Ecto neural progenitor cell (in vitro differentiated cells): Measurements from ENCODE around the gene A3GALT2.
"Not testable (repeated sequence)": the region's sequence is repeated elsewhere in the genome, so short reads cannot be mapped to it uniquely, and the experiment has no call there.

Experiments used
- DNase-seq: peaks from one replicate; pipeline ENCODE4 v3.0.0-alpha.2; 2018; ENCODE audit warnings: low spot score

A3GALT2 gene

DNA sequence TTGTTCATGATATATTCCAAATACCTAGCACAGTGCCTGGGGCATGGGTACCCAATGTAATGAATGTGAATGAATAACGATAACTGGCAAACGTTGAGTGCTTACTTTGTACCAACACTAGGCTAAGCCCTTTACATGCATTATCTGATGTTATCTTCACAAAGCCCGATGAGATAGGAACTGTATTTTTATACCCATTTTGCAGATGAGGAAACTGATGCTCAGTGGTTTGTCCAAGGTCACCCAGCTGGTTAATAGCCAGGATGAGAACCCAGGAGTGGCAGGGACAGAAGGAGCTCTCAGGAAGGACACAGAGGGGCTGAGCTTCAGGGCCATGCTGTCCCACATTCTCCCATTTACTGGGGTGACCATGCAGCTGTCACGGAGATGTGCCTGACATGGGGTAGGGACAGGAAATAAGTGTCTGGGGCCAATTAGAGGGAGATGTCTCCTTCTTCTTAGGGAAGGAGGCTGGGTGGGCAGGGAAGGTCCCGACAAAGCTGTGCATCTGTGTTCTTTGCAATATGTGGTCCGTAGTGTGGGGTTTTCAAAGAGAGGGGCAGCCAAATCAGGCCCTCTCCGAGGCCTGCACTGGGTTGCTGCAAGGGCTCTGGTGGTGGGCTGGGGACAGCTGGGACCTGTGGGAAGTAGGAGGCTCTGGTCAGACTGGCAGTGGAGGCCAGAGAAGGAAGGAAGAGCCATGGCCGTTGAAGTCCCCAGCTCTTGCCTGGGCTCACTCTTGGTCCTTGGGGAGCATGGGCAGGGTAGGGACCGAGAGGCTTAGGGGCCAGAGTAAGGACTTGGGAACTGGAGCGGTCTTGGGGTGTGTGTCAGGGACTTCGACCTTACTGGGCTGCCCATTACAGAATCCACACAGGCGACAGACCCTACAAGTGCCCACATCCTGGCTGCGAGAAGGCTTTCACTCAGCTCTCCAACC, 26.6 kb downstream of the A3GALT2 start:
- DNase-seq, result no peak

DNA sequence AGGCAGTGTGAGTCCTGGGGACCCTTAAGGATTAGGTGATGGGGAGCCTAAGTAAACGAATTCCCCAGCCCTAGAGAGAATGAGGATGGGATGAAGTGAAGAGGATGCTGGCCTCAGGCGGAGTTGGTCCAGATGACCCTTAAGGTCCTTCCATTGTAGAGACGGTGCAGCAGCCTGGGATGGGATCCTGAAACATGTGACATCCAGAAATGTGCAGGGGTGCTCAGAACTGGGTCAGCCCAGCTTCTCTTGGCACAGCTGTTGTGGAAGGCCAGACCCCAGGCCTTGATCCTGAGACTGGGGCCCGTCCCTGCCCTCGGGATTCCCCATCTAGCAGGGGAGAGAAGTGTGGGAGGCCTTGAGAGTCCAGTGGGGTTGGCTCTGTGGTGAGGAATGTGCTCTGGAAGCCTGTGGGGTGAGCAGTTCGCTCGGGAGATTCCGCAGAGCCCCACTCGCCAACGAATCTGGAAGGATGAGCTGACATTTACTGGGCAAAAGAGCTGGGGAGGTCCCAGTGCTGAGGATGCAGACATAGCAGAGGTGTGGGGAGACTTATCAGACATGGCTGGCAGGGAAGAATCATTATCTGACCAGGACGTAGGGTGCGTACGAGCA, 28.1 kb downstream of the A3GALT2 start:
- DNase-seq, result no peak

DNA sequence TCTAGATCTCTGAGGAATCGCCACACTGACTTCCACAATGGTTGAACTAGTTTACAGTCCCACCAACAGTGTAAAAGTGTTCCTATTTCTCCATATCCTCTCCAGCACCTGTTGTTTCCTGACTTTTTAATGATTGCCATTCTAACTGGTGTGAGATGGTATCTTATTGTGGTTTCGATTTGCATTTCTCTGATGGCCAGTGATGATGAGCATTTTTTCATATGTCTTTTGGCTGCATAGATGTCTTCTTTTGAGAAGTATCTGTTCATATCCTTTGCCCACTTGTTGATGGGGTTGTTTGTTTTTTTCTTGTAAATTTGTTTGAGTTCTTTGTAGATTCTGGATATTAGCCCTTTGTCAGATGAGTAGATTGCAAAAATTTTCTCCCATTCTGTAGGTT, 30.3 kb downstream of the A3GALT2 start:
- DNase-seq, result not testable (repeated sequence)

DNA sequence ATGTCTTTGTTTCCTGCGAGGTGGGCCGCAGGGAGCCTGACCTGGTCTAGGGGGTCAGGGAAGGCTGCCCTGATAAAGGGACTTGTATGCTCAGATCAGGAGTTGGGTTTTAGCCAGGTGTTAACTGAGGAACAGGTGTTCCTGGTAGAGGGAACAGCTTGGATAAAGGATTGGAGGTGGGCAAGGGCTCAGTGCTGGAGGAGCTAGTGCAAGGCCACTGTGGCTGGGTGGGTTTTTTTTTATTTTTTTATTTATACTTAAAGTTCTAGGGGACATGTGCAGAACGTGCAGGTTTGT, 31.1 kb downstream of the A3GALT2 start:
- no peak for DNase-seq

DNA sequence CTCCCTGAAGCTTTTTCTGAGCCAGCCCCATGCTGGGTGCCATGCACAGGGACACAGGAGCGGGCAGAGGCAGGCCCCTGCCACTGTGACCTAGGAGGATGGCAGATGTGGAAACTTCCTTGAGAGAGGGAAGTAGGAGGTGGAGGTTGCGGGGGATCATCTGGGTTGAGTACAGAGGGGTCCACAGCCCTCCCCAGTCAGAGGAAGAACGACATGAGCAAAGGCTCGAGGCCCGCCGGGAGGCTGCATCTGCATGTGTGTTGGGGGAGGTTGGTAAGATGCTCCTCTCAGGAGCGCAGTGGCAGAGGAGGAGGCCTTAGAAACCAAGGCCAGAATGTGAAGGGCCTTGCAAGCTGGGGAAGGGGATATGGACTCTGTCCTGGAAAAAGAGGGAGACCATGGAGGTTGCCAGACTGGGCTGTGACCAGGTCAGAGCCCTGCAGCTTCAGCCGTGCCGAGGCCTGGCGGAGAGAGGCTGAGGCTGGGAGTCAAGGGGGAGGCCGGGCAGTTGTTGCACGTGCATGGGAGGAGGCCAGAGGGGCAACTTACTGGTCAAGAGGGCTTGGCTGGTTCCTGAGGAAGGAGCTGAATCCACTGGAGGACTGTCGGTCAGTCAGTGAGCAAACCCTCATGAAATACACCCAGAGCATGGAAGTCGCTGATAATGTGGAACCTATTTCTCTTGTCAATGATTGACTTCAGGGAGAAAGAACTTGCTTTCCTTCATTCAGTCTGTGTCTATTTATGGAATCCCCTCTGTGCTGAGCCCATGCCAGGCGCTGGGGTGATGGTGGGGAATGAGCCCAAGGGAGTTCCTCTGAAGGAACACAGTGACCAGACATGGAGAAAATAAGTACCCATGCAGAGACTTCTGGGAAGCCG, 31.7 kb downstream of the A3GALT2 start:
- DNase-seq, result no peak

DNA sequence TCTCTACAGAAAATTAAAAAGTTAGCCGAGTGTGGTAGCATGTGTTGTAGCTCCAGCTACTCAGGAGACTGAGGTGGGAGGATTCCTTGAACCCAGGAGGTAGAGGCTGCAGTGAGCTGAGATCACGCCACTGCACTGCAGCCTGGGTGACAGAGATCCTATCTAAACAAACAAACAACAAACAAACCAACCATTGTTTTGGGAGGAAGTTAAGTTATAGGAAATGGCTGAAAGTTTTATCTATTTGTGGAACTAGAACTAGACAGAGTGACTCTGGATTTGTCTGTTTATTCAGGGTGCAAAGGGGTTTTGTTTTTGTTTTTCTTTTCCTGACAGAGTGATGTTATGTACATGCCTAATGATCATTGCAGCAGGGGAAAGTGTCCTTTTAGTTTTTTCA, 33.6 kb downstream of the A3GALT2 start:
- DNase-seq, result no peak

DNA sequence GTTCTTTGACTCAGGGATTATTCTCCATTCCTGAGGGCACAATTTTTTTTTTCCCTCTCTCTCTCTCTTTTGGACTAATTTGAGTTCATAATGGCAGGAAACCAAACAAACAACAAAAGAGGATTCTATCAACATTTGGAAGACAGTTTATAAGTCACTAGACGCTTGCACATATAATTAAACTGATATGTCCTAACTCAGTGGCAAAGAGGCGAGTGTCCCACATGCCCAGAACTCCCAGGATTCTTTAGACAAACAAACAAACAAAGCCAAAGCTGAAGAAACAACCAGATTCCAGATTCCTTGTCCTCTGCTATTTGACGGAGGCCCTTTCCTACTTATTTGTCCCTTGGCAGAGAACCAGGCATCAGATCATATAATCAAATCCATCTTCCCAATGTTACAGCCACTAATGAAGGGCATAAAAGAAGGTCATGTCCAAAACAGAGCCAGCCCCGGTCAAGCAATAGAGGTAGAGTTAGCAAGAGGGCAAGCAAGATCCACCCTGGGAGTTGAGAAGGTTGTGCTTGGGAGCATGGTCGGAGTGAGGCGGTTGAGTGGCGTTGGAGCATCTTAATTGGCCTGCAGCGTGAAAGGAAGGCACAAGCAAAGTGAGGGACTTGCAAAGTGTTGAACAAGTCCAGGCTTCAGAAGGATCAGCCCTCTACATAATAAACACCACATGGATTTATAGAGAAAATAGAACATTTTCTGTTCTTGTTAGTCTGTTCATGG, 34.3 kb downstream of the A3GALT2 start:
- DNase-seq, result no peak

DNA sequence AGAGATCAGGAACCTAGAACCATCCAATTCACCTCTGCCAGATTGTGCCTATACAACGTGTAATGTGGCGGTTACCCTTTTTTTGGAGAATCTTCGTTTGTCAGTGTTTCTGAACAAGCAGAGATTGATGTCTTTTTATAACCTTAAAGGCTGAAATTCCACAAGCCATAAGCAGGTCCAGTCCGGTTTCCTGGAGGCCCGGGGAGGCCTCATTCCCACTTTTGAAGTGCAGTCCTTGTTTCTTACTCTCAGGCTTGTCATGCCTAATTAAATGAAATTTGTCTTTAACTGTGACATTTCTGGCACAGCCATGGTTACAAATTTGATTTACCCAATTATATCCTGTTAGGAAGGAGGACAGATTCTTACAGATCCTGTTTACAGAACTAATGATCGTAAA, 36.8 kb downstream of the A3GALT2 start:
- DNase-seq, result no peak

GRCh38 chr1:33282791-33283190, 38.1 kb downstream of the A3GALT2 start:
- DNase-seq, result no peak

- DNase-seq, result no peak
Measured at GRCh38 chr1:33281554-33282303, 39.2 kb downstream of the A3GALT2 start.

- DNase-seq, result no peak
Measured at GRCh38 chr1:33280091-33280661, 40.7 kb downstream of the A3GALT2 start.

DNA sequence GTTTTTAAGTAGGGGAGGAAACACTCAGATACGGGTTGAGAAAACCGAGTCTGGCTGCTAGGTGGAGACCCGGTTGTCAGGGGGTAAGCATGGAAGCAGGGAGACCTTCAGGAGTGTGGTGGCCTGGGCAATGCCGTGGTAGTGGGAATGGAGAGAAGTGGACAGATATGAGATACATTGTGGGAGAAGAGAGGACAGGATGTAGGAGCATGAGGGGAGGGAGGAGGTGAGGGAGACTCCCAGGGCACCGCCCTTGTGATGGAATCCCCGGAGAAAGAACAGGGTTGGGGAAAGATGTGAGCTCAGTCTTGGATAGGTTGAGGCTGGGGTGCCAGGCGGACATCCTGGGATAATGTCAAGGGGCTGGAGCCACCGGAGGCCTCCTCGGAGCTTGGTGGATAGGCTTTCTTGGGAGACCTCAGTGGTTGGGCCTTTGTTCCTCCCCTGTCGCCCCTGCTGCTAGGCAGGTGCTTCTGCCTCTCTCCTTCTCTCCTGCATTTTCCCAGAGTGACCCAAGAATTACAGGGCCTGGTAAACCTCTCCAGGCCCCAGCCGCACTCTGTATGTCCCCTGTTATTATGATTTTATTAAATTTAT, 43.3 kb downstream of the A3GALT2 start:
- no peak for DNase-seq

DNA sequence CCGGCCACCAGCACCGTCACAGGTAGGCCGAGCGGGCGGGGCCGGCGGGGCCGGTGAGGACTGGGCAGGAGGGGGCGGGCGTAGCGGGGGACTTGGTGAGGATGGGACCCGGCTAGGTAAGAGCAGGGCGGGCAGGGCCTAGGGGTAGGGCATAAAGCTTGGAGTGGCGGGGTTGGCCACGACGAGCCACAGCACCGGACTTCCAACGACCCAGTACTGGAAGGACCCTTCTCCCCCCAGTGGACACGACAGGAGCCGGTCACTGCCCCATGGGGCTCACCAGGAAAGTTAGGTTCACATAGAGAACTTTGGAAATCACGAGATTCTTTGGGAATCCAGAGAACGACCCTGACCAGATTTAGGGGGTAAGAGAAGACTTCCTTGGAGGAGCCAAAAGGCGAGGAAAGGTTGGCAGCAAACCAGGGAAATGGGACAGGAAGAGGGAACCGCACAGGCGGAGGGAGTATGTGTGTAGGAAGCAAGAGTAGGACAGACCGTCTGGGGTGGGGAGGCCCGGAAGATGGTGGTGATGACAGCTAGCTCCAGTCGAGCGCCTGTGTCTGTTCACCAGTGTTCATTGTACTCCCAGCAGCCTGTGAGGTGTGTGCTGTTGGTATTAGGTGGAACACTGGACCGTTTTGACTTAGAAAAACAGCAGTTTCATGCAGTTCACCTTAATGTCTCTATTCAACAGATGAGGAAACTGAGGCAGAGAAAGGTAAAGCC, 44.2 kb downstream of the A3GALT2 start:
- no peak for DNase-seq

DNA sequence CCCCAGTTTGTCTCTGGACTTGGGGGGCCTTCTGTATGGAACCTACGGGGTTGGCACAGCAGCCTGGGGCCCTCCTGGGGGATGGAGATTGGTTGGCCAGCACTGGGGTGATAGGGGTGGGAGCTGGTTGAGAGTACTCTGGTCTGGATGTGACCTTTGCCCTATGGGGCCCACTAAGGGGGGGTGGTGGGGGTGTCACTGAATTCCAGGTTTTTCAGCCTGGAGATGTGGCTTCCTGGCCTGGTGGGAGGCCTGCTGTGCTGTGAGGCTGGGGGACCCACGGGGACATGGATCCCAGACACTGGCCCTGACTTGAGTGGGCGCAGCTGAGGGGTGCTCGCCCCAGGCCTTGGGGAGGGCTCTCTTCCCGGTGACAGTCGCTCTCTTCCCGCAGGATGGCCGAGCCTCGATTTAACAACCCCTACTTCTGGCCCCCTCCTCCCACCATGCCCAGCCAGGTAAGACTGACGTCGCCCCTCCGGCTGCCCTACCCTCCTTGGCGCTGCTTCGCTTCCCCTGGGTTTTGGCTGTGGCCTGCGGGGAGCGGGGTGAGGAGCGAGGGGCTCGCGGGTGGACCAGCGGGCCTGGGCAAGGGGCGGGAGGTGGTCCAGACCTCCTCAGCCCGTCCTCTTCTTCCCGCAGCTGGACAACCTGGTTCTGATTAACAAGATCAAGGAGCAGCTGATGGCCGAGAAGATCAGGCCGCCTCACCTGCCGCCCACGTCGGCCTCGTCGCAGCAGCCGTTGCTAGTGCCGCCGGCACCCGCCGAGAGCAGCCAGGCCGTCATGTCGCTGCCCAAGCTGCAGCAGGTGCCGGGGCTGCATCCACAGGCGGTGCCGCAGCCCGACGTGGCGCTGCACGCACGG, 45.0 kb downstream of the A3GALT2 start:
- no peak for DNase-seq

DNA sequence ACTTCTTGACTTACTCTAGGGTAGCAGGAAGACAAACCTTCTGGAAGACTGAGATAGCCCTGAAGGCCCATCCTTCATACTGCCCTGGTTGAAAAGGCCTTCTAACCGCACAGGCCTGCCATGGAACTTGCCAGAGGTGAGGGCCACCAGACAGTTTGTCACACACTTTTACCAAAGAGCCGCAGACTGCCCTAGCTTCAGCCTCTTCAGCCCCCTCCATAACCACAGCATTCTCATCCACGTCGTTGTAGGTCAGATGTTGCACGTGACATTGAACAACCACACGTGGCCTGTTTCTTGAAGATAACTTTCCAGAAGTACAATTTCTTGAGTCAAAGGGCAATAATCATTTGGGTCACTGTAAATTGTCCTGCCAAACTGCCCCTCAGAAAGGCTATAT, 45.7 kb downstream of the A3GALT2 start:
- DNase-seq, result no peak

DNA sequence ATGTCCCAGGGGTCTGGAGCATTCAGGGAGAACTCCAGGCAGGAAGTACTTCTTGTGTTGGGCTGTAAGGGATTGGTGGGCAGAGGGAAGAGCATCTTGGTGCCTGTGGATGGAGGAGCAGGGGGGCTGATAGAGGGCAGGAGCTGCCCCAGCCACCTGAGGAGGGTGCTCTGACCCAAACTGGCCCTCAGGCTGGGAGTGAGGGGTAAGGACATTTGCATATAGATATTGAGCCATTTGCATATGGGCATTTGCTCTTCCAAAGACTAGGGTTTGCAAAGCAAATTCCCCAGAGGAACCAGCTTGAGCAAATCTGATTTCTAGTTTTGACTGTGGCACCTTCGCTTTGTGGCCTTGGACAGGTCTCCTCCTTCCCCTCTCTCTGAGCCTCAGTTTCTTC, 46.5 kb downstream of the A3GALT2 start:
- DNase-seq, result no peak

- no peak for DNase-seq
Measured at GRCh38 chr1:33273961-33274371, 46.9 kb downstream of the A3GALT2 start.

DNA sequence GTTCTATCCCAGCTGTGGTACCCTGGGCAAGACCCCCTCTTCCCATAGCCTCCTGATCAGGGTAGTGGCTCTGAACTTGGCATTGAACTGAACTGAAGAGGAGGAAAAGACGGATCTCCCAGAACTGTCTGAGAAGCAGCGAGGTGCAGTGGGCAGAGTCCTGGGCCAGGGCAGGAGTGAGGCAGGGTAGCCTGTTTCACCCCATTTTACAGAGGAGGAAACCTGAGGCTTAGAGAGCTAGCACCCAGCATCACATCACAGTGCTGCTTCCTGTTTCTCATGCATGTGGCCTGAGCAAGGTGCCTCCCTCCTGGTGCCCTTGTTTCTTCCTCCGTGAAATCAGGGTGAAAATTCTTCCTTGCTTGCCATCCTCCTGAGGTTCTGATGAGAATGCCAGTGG, 47.5 kb downstream of the A3GALT2 start:
- no peak for DNase-seq

GRCh38 chr1:33272930-33273329, 48.0 kb downstream of the A3GALT2 start:
- DNase-seq, result no peak
